ENCODE measurements around the gene ANKS3.

GRCh38 chr16:4704491-4704890 lies 29.6 kb downstream of the ANKS3 start:
- TF ChIP-seq CTCF (IDR thresholded peaks at IDR 0.05) (no peak), POLR2A (IDR thresholded peaks at IDR 0.05) (no peak)

All from right lobe of liver (tissue), 4 donors.